HG02970 (cell line): ENCODE measurements around the gene CLK2.
"Not testable (repeated sequence)": the region's sequence is repeated elsewhere in the genome, so short reads cannot be mapped to it uniquely, and the experiment has no call there.

Source experiments
- ATAC-seq: cut with Tn5 transposase; IDR thresholded peaks from one replicate; pipeline ENCODE4 v1.9.1; 2021; ENCODE audit warnings: mild to moderate bottlenecking, moderate library complexity, moderate number of reproducible peaks; ENCODE audit not compliant: unreplicated experiment, low FRiP score

CLK2 gene

DNA sequence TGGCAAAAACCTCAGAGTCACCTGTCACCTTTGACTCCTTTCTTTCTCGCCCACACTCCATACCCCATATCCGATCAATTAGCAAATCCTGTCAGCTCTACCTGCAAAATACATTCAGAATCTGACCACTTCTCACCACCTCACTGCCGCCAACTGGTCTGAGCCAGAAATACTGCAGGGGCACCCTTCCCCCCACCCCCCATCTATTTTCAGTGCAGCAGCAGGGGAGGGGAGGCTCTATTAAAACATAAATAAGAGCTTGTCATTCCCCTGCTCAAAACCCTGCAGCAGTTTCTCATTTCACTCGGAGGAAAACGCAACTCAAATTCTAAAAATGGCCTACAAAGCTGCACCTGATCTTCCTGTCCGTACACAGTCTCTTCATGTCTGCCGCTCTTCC is 24.1 kb upstream of the CLK2 start:
- ATAC-seq: no peak

DNA sequence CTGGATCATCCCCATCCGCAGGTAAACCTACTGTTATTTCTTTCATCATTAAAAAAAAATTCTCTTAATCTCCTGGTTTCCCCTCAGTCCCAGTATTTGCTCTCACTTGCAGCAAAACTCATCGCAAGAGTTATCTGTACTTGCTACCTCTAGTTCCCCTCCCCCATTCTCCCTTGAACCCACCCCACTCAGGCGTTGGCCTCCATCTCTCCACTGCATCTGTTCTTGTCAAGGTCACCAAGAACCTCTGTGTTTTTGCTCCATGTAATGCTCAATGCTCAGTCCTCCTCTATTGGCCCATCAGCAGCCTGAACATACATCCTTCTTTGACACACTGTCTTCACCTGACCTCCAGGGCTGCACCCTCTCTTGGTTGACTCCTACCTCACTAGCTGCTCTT is 23.4 kb upstream of the CLK2 start:
- no peak for ATAC-seq

DNA sequence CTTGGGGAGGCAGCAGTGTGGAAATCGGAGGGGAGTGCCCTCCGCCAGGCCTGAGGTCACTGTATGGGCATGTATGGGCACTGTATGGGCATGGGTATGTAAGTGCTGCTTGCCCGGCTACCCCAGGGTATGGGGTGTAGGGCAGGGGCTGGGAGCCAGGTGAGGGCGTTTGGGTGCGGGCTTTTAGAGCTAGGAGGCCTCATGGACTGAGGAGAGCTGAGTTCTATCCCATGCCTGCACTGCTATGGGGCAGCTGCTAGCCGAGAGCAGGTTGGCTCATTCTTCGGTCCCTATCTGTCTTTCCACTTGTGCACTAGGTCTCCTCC is 22.6 kb upstream of the CLK2 start:
- no peak for ATAC-seq

DNA sequence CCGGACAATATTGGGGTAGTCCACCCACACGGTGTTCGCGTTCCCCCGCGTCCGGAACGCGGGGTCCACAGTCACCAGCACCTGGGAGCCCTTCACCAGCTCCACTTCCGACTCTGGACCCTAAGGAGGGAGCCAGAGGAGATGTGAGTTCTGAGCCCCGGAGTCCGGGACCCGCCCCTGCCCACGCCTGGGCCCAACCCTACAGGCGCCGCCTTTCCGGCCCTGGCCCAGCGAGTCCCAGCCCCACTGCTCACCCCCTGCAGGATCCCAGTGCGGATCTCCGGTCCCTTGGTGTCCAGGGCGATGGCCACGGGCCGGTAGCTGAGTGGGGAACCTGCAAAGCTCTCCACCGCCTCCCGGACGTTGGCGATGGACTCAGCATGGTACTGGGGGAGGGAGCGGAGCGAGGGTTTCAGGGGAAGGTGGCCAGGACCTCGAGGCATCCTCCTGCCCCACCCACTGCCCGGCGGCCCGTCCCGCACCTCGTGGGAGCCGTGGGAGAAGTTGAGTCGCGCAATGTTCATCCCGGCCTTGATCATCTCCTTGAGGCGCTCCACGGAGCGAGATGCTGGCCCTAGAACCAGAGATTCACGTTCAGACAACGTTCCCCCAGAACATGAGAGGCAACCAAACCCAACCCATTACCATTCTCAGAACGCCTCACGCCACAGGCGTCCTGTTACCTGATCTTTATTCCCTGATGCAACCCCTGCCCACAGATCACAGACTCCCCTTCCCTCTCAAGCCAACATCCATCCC is 22.1 kb upstream of the CLK2 start:
- ATAC-seq: no peak

DNA sequence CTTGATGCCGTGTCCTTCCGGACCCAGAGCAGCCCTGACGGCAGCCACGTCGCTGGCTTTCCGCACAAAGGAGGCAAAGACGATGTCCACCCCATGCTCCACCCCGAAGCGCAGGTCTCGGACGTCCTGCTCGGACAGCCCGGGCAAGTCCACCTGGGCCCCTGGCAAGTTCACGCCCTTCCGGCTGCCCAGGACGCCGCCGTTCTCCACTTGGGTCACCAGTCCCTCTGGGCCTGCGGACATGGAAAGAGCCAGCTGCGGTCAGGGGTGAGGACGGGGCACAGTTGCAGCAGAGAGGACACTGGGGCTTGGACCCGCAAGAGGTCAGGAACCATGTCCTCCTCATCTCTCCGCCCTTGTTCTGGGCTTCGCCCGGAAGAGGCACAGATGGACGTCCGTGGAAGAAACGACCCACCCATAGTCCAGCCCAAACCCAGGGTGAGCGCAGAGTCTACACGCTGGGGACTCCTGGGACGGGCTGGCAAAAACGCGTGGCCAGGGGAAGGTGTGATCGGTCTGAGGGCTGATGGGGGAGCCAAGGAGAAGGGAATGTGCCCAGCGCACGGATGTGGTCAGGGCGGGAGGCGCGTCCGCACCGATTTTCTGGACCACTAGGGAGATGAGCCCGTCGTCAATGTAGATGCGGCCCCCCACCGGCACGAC is 21.3 kb upstream of the CLK2 start:
- no peak for ATAC-seq

DNA sequence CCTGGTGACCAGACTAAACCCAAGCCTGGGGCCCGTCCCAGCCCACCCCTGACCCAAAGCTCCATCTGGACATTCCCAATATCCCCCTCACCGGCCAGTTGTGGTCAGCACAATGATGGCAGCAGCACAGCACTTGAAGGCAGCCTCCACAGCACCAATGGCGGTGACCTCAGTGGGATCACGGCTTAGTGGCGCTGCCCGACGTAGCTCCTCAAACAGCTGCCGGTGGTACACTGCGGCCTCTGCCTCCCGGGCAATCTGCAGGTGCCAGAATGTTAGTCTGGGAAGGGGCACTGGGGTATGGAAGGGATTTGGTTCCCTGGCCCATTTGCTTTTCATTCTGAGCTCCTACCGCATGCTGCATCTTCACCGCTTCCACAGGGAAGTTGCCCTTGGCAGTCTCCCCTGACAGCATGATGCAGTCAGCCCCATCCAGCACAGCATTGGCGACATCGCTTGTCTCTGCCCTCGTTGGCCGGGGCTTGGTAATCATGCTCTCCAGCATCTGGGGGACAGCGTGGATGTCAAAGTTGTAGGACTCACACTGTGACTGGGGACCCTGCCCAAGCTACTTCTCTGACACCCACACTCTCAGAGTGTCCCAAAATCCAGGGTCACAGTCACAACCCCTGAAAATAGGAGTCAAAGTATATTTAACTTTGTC is 19.9 kb upstream of the CLK2 start:
- no peak for ATAC-seq

DNA sequence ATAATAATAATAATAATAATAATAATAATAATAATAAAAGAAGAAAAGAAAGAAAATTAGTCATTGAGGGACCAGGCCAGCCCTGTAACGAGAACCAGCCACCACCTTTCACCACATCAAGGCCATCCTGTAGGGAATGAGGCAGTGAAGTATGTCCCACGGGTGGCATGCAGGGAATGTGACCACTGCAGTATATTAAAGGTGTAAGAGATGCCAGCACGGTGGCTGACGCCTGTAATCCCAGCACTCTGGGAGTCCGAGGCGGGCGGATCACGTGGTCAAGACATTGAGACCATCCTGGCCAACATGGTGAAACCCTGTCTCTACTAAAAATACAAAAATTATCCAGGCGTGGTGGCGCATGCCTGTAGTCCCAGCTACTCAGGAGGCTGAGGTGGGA is 17.7 kb upstream of the CLK2 start:
- not testable (repeated sequence) for ATAC-seq

DNA sequence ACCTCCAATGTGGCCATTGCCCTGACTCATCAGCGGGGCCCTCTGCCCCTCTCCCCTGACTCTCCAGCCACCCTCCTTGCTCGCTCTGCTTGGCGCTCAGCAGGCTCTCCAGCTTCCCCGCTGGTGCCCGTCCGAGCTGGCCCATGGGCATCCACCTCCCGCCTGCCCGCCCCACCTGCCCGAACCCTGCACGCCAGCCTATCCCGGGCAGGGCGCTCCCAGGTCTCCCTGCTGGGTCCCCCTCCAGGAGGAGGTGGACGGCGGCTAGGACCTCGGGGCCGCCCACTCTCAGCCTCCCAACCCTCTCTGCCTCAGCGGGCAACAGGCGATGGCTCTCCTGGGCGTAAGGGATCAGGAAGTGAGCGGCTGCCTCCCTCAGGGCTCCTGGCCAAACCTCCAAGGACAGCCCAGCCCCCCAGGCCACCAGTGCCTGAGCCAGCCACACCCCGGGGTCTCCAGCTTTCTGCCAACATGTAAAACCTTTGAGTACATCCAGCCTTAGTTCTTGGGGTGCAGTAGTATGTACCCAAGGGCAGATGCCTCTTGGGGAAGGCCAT is 14.8 kb upstream of the CLK2 start:
- no peak for ATAC-seq

DNA sequence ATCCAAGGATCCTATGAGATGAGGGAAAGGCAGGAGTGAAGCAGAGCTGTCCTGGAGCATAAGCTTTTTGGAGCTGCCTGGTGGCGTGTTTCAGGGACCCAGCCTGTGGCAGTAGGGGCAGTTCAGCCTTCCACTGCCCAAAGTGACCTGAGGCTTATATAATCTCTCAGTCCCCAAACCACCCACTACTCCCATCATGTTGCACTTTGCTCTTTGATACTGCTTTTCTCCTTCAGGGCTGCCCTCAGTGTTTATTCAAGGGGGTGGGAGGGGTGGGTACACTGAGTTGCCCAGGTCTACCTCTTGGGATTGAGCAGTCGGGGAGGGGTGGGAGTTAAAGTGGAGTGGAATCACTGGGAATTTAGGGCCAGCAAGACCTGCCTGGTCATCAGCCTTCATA is 13.2 kb upstream of the CLK2 start:
- ATAC-seq: no peak

DNA sequence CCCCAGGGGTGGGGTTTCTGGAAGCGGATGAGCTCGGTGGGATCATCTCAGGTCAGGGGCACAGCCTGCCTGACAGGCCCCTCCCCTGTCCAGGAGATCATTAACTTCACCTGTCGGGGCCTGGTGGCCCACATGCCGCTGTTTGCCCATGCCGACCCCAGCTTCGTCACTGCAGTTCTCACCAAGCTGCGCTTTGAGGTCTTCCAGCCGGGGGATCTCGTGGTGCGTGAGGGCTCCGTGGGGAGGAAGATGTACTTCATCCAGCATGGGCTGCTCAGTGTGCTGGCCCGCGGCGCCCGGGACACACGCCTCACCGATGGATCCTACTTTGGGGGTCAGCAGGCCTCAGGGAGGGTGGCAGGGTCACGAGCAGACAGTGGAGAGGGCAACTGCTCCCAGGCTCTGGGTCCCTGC is 12.3 kb upstream of the CLK2 start:
- ATAC-seq: no peak

DNA sequence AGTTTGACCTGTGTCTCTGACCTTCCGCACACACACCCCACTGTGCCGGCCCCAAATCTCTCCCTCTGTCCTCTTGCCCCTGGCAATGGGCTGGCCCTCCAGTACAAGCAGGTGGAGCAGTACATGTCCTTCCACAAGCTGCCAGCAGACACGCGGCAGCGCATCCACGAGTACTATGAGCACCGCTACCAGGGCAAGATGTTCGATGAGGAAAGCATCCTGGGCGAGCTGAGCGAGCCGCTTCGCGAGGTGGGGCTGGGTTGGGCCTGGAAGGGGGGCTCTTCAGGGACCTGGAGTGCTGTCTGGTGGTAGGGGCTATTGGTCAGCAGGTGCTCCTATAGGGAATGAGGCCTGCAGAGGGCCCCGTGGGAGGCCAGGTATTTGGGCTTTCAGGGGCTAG is 11.8 kb upstream of the CLK2 start:
- no peak for ATAC-seq

DNA sequence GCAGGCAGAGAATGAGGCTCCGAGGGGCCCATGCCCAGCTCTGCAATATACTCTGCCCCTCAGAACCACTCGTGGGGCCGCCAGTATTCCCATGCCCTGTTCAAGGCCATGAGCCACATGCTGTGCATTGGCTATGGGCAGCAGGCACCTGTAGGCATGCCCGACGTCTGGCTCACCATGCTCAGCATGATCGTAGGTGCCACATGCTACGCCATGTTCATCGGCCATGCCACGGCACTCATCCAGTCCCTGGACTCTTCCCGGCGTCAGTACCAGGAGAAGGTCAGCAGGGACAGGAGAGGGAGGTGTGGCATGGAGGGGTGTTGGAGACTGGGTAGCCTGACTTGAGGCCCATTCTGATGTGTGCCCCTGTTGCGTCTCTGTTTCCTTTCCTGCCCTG is 11.2 kb upstream of the CLK2 start:
- ATAC-seq: no peak

DNA sequence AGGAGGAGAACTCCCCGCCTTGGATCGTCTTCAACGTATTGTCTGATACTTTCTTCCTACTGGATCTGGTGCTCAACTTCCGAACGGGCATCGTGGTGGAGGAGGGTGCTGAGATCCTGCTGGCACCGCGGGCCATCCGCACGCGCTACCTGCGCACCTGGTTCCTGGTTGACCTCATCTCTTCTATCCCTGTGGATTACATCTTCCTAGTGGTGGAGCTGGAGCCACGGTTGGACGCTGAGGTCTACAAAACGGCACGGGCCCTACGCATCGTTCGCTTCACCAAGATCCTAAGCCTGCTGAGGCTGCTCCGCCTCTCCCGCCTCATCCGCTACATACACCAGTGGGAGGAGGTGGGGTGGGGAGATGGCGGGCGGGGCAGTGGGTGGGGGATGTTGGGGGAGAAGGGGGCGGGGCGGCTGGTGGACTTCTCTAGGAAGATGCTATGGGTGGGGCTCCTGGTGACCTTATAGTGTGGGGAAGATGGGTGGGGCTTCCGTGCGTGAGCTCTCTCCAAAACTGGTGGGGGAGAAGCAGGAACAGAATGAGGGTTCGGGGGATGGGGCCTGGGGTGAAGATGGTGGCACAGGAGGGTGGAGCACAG is 9.3 kb upstream of the CLK2 start:
- no peak for ATAC-seq

DNA sequence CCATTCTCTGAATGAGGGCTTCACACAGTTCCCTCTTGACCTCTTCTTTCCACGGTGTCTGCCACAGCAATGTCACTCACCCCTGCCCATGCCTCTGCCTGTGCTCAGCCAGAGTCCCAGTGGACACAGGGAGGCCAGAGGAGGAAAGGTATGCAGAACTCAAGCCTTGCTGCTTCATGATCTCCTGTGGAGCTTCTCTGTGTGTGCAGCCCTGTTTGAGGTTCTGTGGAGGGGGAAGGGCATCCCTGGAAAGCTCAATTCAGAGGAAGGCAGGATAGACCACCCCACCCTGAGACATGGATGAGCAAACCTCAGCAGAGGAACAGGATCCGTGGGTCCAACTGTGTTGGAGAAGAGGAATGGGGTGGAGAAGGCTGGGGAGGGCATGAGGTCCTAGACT is 6.0 kb upstream of the CLK2 start:
- ATAC-seq: no peak

DNA sequence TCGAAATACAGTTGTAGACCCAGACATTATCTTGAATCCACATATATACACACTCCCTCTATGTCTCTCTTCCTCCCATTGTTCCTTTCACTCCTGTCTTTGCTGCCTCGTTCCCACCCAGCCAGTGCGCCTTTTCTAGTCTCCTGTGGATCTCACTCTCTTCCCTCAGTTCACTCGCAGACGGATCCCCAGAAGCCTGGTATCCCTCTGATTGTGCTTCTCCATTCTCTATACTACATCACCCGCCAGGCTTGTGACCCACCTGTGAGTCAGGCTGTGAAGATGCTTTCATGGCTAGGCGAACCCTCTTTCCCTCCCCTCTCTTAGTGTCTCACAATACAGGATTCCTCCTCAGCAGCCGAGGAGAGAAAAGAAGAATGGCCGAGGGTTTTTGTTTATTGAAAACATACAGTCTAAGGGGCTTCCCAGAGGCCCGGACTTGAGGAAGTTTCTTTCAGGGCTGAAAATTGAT is 5.4 kb upstream of the CLK2 start:
- no peak for ATAC-seq

DNA sequence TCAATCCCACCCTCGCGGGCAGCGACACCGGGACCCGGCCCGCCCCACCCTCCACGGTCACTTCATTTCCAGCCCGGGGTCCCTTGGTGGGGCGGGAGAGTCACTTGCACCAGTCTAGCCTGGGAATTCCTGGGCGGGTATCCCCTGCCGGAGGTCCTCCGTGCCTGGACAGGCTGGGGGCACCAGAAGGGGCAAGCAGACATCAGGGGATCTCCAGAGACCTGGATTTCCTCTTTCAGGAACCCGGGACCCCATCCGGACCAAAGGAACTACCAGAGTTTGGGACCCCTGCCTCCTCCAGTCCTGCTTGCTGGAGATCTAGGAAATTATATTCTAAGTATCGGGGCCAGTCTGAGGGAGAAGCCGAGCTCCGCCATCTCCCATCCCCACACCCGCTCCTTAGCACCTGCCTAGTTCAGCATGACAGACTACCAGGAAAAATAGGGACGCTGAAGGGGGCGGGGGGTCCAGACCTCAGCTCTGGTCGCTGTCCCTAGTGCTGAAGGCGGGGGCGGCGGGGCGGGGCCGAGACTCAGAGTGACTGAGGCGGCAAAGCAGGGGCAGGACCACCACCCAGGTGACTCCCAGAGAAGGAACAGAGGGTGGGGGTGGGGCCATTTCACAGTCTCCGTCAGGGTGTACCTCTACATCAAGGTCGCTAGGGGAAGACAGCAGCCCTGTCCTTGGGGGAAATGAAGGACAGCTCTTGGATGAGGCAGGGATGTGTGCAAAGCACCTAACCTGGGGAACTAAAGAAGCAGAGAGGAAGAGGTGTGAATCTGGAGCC is 4.8 kb upstream of the CLK2 start:
- ATAC-seq: no peak

DNA sequence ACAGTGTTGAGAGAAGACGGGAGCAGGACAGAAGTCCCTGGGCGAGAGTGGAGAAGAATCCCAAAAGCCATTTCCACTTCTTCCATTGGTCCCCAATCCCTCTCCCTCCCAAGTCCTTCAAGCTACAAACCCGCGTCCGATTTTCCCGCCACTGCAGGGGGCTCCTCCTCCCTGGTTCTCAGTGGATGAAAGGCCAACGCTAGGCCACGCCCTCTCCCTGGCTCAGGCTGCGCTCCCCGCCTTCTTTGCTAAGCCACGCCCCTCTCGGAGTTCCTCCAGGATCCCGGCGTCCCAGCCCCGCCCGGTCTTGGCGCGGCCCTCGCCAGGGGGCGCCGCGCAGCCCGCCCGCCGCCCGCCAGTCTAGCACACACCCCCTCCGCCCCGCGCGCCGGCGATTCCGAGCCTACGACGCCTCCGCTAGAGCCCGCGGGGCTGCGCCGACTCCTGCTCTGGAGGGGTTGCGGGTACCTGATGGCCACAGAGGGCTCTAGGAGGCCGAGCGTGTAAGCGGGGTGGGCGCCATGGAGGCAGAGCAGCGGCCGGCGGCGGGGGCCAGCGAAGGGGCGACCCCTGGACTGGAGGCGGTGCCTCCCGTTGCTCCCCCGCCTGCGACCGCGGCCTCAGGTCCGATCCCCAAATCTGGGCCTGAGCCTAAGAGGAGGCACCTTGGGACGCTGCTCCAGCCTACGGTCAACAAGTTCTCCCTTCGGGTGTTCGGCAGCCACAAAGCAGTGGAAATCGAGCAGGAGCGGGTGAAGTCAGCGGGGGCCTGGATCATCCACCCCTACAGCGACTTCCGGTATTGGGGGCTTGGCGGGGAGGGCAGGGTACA is 4.0 kb upstream of the CLK2 start, which contains the start of gene HCN3:
Gene HCN3 (plus strand): TSS at position 394 of the 832 bp plus-strand sequence. CDS start 128 bp downstream, at position 522.
- peak; percentile 64 for ATAC-seq

DNA sequence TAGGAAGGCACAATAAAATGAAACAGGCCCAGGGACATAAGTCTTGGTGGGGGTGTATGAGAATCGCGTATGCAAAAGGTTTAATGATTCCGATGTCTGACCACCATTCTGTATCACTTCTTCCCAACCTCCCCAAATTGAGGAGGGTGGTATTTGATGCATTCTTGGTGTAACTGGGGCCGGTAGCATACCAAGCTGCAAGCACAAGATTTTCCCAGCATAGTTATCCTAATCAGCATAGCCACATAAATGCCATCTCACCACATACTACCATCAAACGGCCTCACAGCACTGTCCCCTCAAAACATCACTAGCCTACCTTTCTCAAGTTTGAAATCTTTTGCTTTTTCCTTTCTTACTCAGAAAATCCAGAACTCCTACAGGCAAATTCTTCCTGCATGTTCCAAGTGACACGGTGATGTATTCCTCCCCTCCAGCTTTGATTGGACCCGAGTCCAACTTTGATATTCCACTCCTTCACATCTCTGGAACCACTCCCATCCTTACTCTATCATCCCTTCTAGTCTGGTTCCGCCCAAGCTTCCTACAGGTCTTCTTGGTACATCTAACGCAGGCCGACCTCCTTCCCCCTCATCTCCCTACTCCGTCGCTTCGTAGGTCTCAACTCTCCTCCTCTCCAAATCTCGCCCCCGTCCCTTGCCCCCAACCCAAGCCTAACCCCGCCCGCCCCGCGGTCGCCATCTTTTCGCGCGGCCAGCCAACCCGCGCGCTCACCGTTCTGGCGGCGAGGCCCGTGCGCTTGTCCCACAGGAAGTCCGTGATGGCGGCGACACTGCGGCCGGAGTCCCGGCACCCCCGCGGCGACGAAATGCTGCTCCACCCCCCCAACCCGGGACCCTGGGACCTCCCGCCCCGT is 600 bp downstream of the CLK2 start:
- ATAC-seq: peak; percentile 33
